Naive thymus-derived CD4-positive, alpha-beta T cell (primary cell): ENCODE data around the gene TRAF3. TPM values are rescaled to one million over a fixed set of nuclear protein-coding genes. Genes with fewer than 3 reads are reported as not detected.
"Not testable (repeated sequence)": the region's sequence is repeated elsewhere in the genome, so short reads cannot be mapped to it uniquely, and the experiment has no call there.

Source experiments
- ATAC-seq: fragments of 150-1000 bp; cut with Tn5 transposase; 2 replicates; pipeline ENCODE4 v1.10.0; 2021; ENCODE audit warnings: mild to moderate bottlenecking, moderate library complexity
- CTCF ChIA-PET: fragments of 350-600 bp; sonication (Branson Sonifier 250); formaldehyde crosslinking; loops from one replicate; lab custom pipeline; 2021; ENCODE audit warnings: antibody characterized with exemption; lab: Charles Lee
- POLR2A ChIA-PET: fragments of 350-600 bp; sonication (Branson Sonifier 250); formaldehyde crosslinking; loops from one replicate; lab custom pipeline; 2021; ENCODE audit warnings: antibody characterized with exemption, inconsistent platforms; lab: Charles Lee
- DNase-seq, 9 donors: peaks; one replicate each; pipeline versions ENCODE4 v3.0.0 to v3.0.0-alpha.2; 2020 to 2022; ENCODE audit warnings: mixed read lengths in 1 of 9
- H3K27ac ChIP-seq: one replicate; pipeline ENCODE4 v1.7.0; 2013; ENCODE audit warnings: mild to moderate bottlenecking, low read depth, low read length, moderate library complexity
- H3K27me3 ChIP-seq, 2 donors: one replicate each; pipeline ENCODE4 v1.7.0; 2013; ENCODE audit warnings: low read length in 2 of 2, mild to moderate bottlenecking in 2 of 2, moderate library complexity in 2 of 2; ENCODE audit not compliant: control insufficient read depth in 2 of 2, insufficient read depth in 2 of 2
- H3K36me3 ChIP-seq, 3 experiments: 1 replicate in 2 of 3; 2 replicates in 1 of 3; pipeline ENCODE4 v1.7.0; 2013; ENCODE audit warnings: low read length in 3 of 3, mild to moderate bottlenecking in 3 of 3, moderate library complexity in 1 of 3; ENCODE audit not compliant: insufficient read depth in 3 of 3, control insufficient read depth in 2 of 3
- H3K4me1 ChIP-seq, 2 donors: one replicate each; pipeline ENCODE4 v1.7.0; 2013; ENCODE audit warnings: low read length in 2 of 2, mild to moderate bottlenecking in 2 of 2, moderate library complexity in 1 of 2; ENCODE audit not compliant: control insufficient read depth in 2 of 2, insufficient read depth in 2 of 2
- H3K4me3 ChIP-seq: 2 replicates; pipeline ENCODE4 v1.7.0; 2013; ENCODE audit warnings: mild to moderate bottlenecking, low read length
- H3K9me3 ChIP-seq, 3 experiments: 1 replicate in 2 of 3; 2 replicates in 1 of 3; pipeline ENCODE4 v1.7.0; 2013; ENCODE audit warnings: low read length in 3 of 3; ENCODE audit not compliant: control insufficient read depth in 2 of 3
- H3K27ac Mint-ChIP-seq, 9 donors: one replicate each; pipeline ENCODE4 v1.8.0; 2020 to 2022; ENCODE audit warnings: mixed read lengths in 9 of 9, mild to moderate bottlenecking in 8 of 9, moderate library complexity in 5 of 9, inconsistent platforms in 2 of 9
- H3K27me3 Mint-ChIP-seq, 5 donors: one replicate each; pipeline ENCODE4 v1.8.0; 2021 to 2022; ENCODE audit warnings: mixed read lengths in 5 of 5, mild to moderate bottlenecking in 1 of 5
- H3K36me3 Mint-ChIP-seq, 5 donors: one replicate each; pipeline ENCODE4 v1.8.0; 2020 to 2022; ENCODE audit warnings: mixed read lengths in 5 of 5, mild to moderate bottlenecking in 3 of 5, inconsistent platforms in 1 of 5
- H3K4me1 Mint-ChIP-seq, 7 donors: one replicate each; pipeline ENCODE4 v1.8.0; 2020 to 2022; ENCODE audit warnings: mixed read lengths in 7 of 7, mild to moderate bottlenecking in 3 of 7, inconsistent platforms in 1 of 7
- H3K4me3 Mint-ChIP-seq, 10 donors: one replicate each; pipeline ENCODE4 v1.8.0; 2020 to 2022; ENCODE audit warnings: mild to moderate bottlenecking in 10 of 10, mixed read lengths in 10 of 10, moderate library complexity in 6 of 10, inconsistent platforms in 2 of 10
- H3K9me3 Mint-ChIP-seq, 11 donors: one replicate each; pipeline ENCODE4 v1.8.0; 2020 to 2022; ENCODE audit warnings: mixed read lengths in 11 of 11, mild to moderate bottlenecking in 4 of 11, inconsistent platforms in 1 of 11, moderate library complexity in 1 of 11
- intact Hi-C, 2 donors: fragments of 100-400 bp; cut with micrococcal nuclease; formaldehyde crosslinking; loops; one replicate each; pipeline ENCODE4 v1.15.1; 2023
- polyA plus RNA-seq, 2 donors: library from polyadenylated mRNA; unstranded; fragments of 300-500 nt; fragmentation: Illumina TruSeq; gene quantifications; one replicate each; pipeline ENCODE4 v1.2.3, GENCODE V29; 2021
- total RNA-seq, 6 experiments: library from RNA in 5 of 6; stranded (reverse) in 5 of 6; gene quantifications; 1 replicate in 5 of 6; 2 replicates in 1 of 6; pipeline ENCODE4 v1.2.3 and lab custom pipeline; 2021 to 2026

TRAF3 gene
- total and polyA plus RNA-seq, 7 experiments from 2014 or later = 16.1 to 74.4 (median 30.4) TPM

GRCh38 chr14:102923925-102924486 lies 146.8 kb downstream of the TRAF3 start:
- Mint-ChIP-seq H3K4me3 (peak overlapping the region in 3 of 10 donors; percentile 23 to 68 (median 29)), H3K27me3 (peaks cover 0 to 46% (median 11%) of the 10 kb centered on the region in 5 donors), H3K4me1 (peaks cover 4 to 23% (median 8%) of the 10 kb centered on the region in 7 donors), H3K9me3 (no peaks in the 10 kb centered on the region), H3K36me3 (peaks cover 0 to 1% (median 0%) of the 10 kb centered on the region in 5 donors), H3K27ac (no peak overlapping the region)
- Histone ChIP-seq H3K4me3 (no peak overlapping the region), H3K36me3 (no peaks in the 10 kb centered on the region), H3K9me3 (no peaks in the 10 kb centered on the region), H3K4me1 (peaks cover 13 to 28% of the 10 kb centered on the region in 2 donors), H3K27me3 (no peaks in the 10 kb centered on the region), H3K27ac (no peak overlapping the region)
- CTCF ChIA-PET = no interaction called here
- intact Hi-C loops = no loop called here
- DNase-seq = no peak
- POLR2A ChIA-PET = interaction anchor here (1.0 kb wide), 2 partner anchors 27 to 78 kb away, joined by 3 read pairs; no protein-coding TSS in a partner anchor
- ATAC-seq = no peak

GRCh38 chr14:102924632-102925588 lies 147.7 kb downstream of the TRAF3 start:
- DNase-seq (no peak), ATAC-seq (no peak)
- CTCF ChIA-PET = no interaction called here
- H3K27me3 ChIP-seq = no peaks in the 10 kb centered on the region
- H3K9me3 Mint-ChIP-seq = no peaks in the 10 kb centered on the region
- H3K4me3 Mint-ChIP-seq = peak overlapping the region in 2 of 10 donors; percentile 6 to 68
- POLR2A ChIA-PET = interaction anchor here (0.5 to 1.4 kb wide), 4 partner anchors 22 to 215 kb away, joined by 3 to 4 read pairs (median 3); no protein-coding TSS in a partner anchor
- H3K4me3 ChIP-seq = no peak overlapping the region
- H3K4me1 Mint-ChIP-seq = peaks cover 4 to 23% (median 8%) of the 10 kb centered on the region in 7 donors
- H3K9me3 ChIP-seq = no peaks in the 10 kb centered on the region
- peaks cover 0 to 46% (median 11%) of the 10 kb centered on the region in 5 donors for H3K27me3 Mint-ChIP-seq
- H3K4me1 ChIP-seq = peaks cover 15 to 36% of the 10 kb centered on the region in 2 donors
- intact Hi-C loops = loop anchor here in 1 of 2 donors (5.0 kb wide), 2 partner anchors 333 to 978 kb away; partner anchors contain the start of gene RCOR1
- H3K27ac ChIP-seq = no peak overlapping the region
- peaks cover 0 to 1% (median 0%) of the 10 kb centered on the region in 5 donors for H3K36me3 Mint-ChIP-seq
- H3K36me3 ChIP-seq = no peaks in the 10 kb centered on the region
- H3K27ac Mint-ChIP-seq = no peak overlapping the region

GRCh38 chr14:102925646-102926045 lies 148.4 kb downstream of the TRAF3 start:
- Mint-ChIP-seq H3K4me1 (peaks cover 4 to 23% (median 8%) of the 10 kb centered on the region in 7 donors), H3K27ac (no peak overlapping the region), H3K27me3 (peaks cover 0 to 48% (median 11%) of the 10 kb centered on the region in 5 donors), H3K9me3 (no peaks in the 10 kb centered on the region), H3K4me3 (peak overlapping the region in 1 of 10 donors; percentile 6), H3K36me3 (peaks cover 0 to 1% (median 0%) of the 10 kb centered on the region in 5 donors)
- H3K4me3 ChIP-seq = no peak overlapping the region
- no peak overlapping the region for H3K27ac ChIP-seq
- intact Hi-C loops = loop anchor here in 1 of 2 donors (5.0 kb wide), 2 partner anchors 333 to 978 kb away; partner anchors contain the start of gene RCOR1
- no peaks in the 10 kb centered on the region for H3K36me3 ChIP-seq
- H3K27me3 ChIP-seq = no peaks in the 10 kb centered on the region
- ChIA-PET CTCF (no interaction called here), POLR2A (interaction anchor here (0.5 to 1.4 kb wide), 2 partner anchors 23 to 216 kb away, joined by 3 to 4 read pairs; no protein-coding TSS in a partner anchor)
- DNase-seq = no peak
- ATAC-seq = no peak
- H3K9me3 ChIP-seq = no peaks in the 10 kb centered on the region
- peaks cover 15 to 36% of the 10 kb centered on the region in 2 donors for H3K4me1 ChIP-seq

GRCh38 chr14:102926104-102926503 lies 148.9 kb downstream of the TRAF3 start:
- peak overlapping the region in 3 of 10 donors; percentile 2 to 25 (median 17) for H3K4me3 Mint-ChIP-seq
- peaks cover 4 to 23% (median 8%) of the 10 kb centered on the region in 7 donors for H3K4me1 Mint-ChIP-seq
- H3K9me3 Mint-ChIP-seq = no peaks in the 10 kb centered on the region
- ATAC-seq = no peak
- ChIA-PET POLR2A (interaction anchor here (1.4 kb wide), 1 partner anchor 23 kb away, joined by 4 read pairs; no protein-coding TSS in a partner anchor), CTCF (no interaction called here)
- intact Hi-C loops = loop anchor here in 1 of 2 donors (5.0 kb wide), 2 partner anchors 334 to 979 kb away; partner anchors contain the start of gene RCOR1
- H3K27ac Mint-ChIP-seq = no peak overlapping the region
- Histone ChIP-seq H3K4me1 (peaks cover 15 to 36% of the 10 kb centered on the region in 2 donors), H3K4me3 (no peak overlapping the region), H3K36me3 (no peaks in the 10 kb centered on the region), H3K27ac (no peak overlapping the region), H3K27me3 (no peaks in the 10 kb centered on the region), H3K9me3 (no peaks in the 10 kb centered on the region)
- H3K27me3 Mint-ChIP-seq = peaks cover 0 to 52% (median 11%) of the 10 kb centered on the region in 5 donors
- peaks cover 0 to 1% (median 0%) of the 10 kb centered on the region in 5 donors for H3K36me3 Mint-ChIP-seq
- no peak for DNase-seq

- H3K27ac Mint-ChIP-seq, H3K27ac ChIP-seq, DNase-seq, H3K36me3 Mint-ChIP-seq, POLR2A ChIA-PET, H3K27me3 ChIP-seq, ATAC-seq, H3K9me3 ChIP-seq, H3K36me3 ChIP-seq, H3K4me3 ChIP-seq, H3K9me3 Mint-ChIP-seq: not testable (repeated sequence)
- Mint-ChIP-seq H3K4me1 (peaks cover 4 to 23% (median 10%) of the 10 kb centered on the region in 7 donors), H3K4me3 (peak overlapping the region in 2 of 10 donors; percentile 9 to 13), H3K27me3 (peaks cover 0 to 58% (median 11%) of the 10 kb centered on the region in 5 donors)
- intact Hi-C loops = loop anchor here in 1 of 2 donors (5.0 kb wide), 2 partner anchors 335 to 980 kb away; partner anchors contain the start of gene RCOR1
- H3K4me1 ChIP-seq = peaks cover 15 to 36% of the 10 kb centered on the region in 2 donors
- CTCF ChIA-PET = interaction anchor here (0.6 kb wide), 1 partner anchor 254 kb away, joined by 4 read pairs; no protein-coding TSS in a partner anchor
Observed at GRCh38 chr14:102926840-102927239, 149.6 kb downstream of the TRAF3 start.
